ENCODE measurements around the gene HSF5.
"Not testable (repeated sequence)": the region's sequence is repeated elsewhere in the genome, so short reads cannot be mapped to it uniquely, and the experiment has no call there.

Gene HSF5

GRCh38 chr17:58403311-58403710 lies 84.9 kb downstream of the HSF5 start:
- H3K4me1 ChIP-seq (ENCODE audit: control insufficient read depth in 5 of 5, insufficient read depth in 5 of 5, low read length in 5 of 5): no peaks in the 10 kb centered on the region

GRCh38 chr17:58402679-58403078 lies 85.5 kb downstream of the HSF5 start:
- no peaks in the 10 kb centered on the region for H3K9me3 ChIP-seq (ENCODE audit: control insufficient read depth in 5 of 5, low read length in 5 of 5)
- H3K27me3 ChIP-seq (ENCODE audit: control insufficient read depth in 5 of 5, insufficient read depth in 4 of 5, low read length in 5 of 5): no peaks in the 10 kb centered on the region
- H3K4me3 ChIP-seq (ENCODE audit: low read depth in 1 of 5, low read length in 5 of 5): no peak overlapping the region
- H3K4me1 ChIP-seq (ENCODE audit: control insufficient read depth in 5 of 5, insufficient read depth in 5 of 5, low read length in 5 of 5): no peaks in the 10 kb centered on the region
- H3K9ac ChIP-seq (ENCODE audit: low read length in 5 of 5): no peak overlapping the region
- no peaks in the 10 kb centered on the region for H3K36me3 ChIP-seq (ENCODE audit: control insufficient read depth in 5 of 5, insufficient read depth in 5 of 5, low read length in 5 of 5)
- no peak overlapping the region for H3K27ac ChIP-seq (ENCODE audit: low read depth, low read length)

More at GRCh38 chr17:58403311-58403710, 84.9 kb downstream of the HSF5 start:
- no peaks in the 10 kb centered on the region for H3K27me3 ChIP-seq (ENCODE audit: control insufficient read depth in 5 of 5, insufficient read depth in 4 of 5, low read length in 5 of 5)
- no peaks in the 10 kb centered on the region for H3K9me3 ChIP-seq (ENCODE audit: control insufficient read depth in 5 of 5, low read length in 5 of 5)
- no peak overlapping the region for H3K9ac ChIP-seq (ENCODE audit: low read length in 5 of 5)
- no peaks in the 10 kb centered on the region for H3K36me3 ChIP-seq (ENCODE audit: control insufficient read depth in 5 of 5, insufficient read depth in 5 of 5, low read length in 5 of 5)
- H3K4me3 ChIP-seq (ENCODE audit: low read depth in 1 of 5, low read length in 5 of 5): no peak overlapping the region
- no peak overlapping the region for H3K27ac ChIP-seq (ENCODE audit: low read depth, low read length)

GRCh38 chr17:58402047-58402446 lies 86.2 kb downstream of the HSF5 start:
- Histone ChIP-seq H3K9ac (ENCODE audit: low read length in 5 of 5) (no peak overlapping the region), H3K4me3 (ENCODE audit: low read depth in 1 of 5, low read length in 5 of 5) (no peak overlapping the region), H3K36me3 (ENCODE audit: control insufficient read depth in 5 of 5, insufficient read depth in 5 of 5, low read length in 5 of 5) (no peaks in the 10 kb centered on the region), H3K4me1 (ENCODE audit: control insufficient read depth in 5 of 5, insufficient read depth in 5 of 5, low read length in 5 of 5) (no peaks in the 10 kb centered on the region), H3K9me3 (ENCODE audit: control insufficient read depth in 5 of 5, low read length in 5 of 5) (no peaks in the 10 kb centered on the region), H3K27ac (ENCODE audit: low read depth, low read length) (no peak overlapping the region), H3K27me3 (ENCODE audit: control insufficient read depth in 5 of 5, insufficient read depth in 4 of 5, low read length in 5 of 5) (no peaks in the 10 kb centered on the region)

GRCh38 chr17:58401287-58401686 lies 86.9 kb downstream of the HSF5 start:
- Histone ChIP-seq H3K27ac (ENCODE audit: low read depth, low read length) (no peak overlapping the region), H3K4me3 (ENCODE audit: low read depth in 1 of 5, low read length in 5 of 5) (no peak overlapping the region), H3K36me3 (ENCODE audit: control insufficient read depth in 5 of 5, insufficient read depth in 5 of 5, low read length in 5 of 5) (no peaks in the 10 kb centered on the region), H3K9ac (ENCODE audit: low read length in 5 of 5) (no peak overlapping the region), H3K27me3 (ENCODE audit: control insufficient read depth in 5 of 5, insufficient read depth in 4 of 5, low read length in 5 of 5) (no peaks in the 10 kb centered on the region), H3K9me3 (ENCODE audit: control insufficient read depth in 5 of 5, low read length in 5 of 5) (no peaks in the 10 kb centered on the region), H3K4me1 (ENCODE audit: control insufficient read depth in 5 of 5, insufficient read depth in 5 of 5, low read length in 5 of 5) (no peaks in the 10 kb centered on the region)

- no peaks in the 10 kb centered on the region for H3K4me1 ChIP-seq (ENCODE audit: control insufficient read depth in 5 of 5, insufficient read depth in 5 of 5, low read length in 5 of 5)
- no peak overlapping the region for H3K9ac ChIP-seq (ENCODE audit: low read length in 5 of 5)
These were observed 87.4 kb downstream of the HSF5 start for GRCh38 chr17:58400826-58401225.

GRCh38 chr17:58399974-58400373 lies 88.2 kb downstream of the HSF5 start:
- Histone ChIP-seq H3K9me3 (ENCODE audit: control insufficient read depth in 5 of 5, low read length in 5 of 5) (no peaks in the 10 kb centered on the region), H3K36me3 (ENCODE audit: control insufficient read depth in 5 of 5, insufficient read depth in 5 of 5, low read length in 5 of 5) (no peaks in the 10 kb centered on the region), H3K9ac (ENCODE audit: low read length in 5 of 5) (no peak overlapping the region), H3K4me1 (ENCODE audit: control insufficient read depth in 5 of 5, insufficient read depth in 5 of 5, low read length in 5 of 5) (no peaks in the 10 kb centered on the region), H3K27me3 (ENCODE audit: control insufficient read depth in 5 of 5, insufficient read depth in 4 of 5, low read length in 5 of 5) (peaks cover 0 to 6% (median 0%) of the 10 kb centered on the region in 5 donors), H3K4me3 (ENCODE audit: low read depth in 1 of 5, low read length in 5 of 5) (no peak overlapping the region), H3K27ac (ENCODE audit: low read depth, low read length) (no peak overlapping the region)

More at GRCh38 chr17:58400826-58401225, 87.4 kb downstream of the HSF5 start:
- Histone ChIP-seq H3K9me3 (ENCODE audit: control insufficient read depth in 5 of 5, low read length in 5 of 5) (no peaks in the 10 kb centered on the region), H3K27me3 (ENCODE audit: control insufficient read depth in 5 of 5, insufficient read depth in 4 of 5, low read length in 5 of 5) (peaks cover 0 to 4% (median 0%) of the 10 kb centered on the region in 5 donors), H3K27ac (ENCODE audit: low read depth, low read length) (no peak overlapping the region), H3K36me3 (ENCODE audit: control insufficient read depth in 5 of 5, insufficient read depth in 5 of 5, low read length in 5 of 5) (no peaks in the 10 kb centered on the region), H3K4me3 (ENCODE audit: low read depth in 1 of 5, low read length in 5 of 5) (no peak overlapping the region)

GRCh38 chr17:58398574-58399266 lies 89.5 kb downstream of the HSF5 start:
- Histone ChIP-seq H3K27me3 (ENCODE audit: control insufficient read depth in 5 of 5, insufficient read depth in 4 of 5, low read length in 5 of 5) (peaks cover 0 to 10% (median 0%) of the 10 kb centered on the region in 5 donors), H3K9ac (ENCODE audit: low read length in 5 of 5) (no peak overlapping the region), H3K4me3 (ENCODE audit: low read depth in 1 of 5, low read length in 5 of 5) (no peak overlapping the region), H3K36me3 (ENCODE audit: control insufficient read depth in 5 of 5, insufficient read depth in 5 of 5, low read length in 5 of 5) (no peaks in the 10 kb centered on the region), H3K4me1 (ENCODE audit: control insufficient read depth in 5 of 5, insufficient read depth in 5 of 5, low read length in 5 of 5) (no peaks in the 10 kb centered on the region), H3K27ac (ENCODE audit: low read depth, low read length) (no peak overlapping the region), H3K9me3 (ENCODE audit: control insufficient read depth in 5 of 5, low read length in 5 of 5) (no peaks in the 10 kb centered on the region)

- H3K9me3 ChIP-seq (ENCODE audit: control insufficient read depth in 5 of 5, low read length in 5 of 5); H3K36me3 ChIP-seq (ENCODE audit: control insufficient read depth in 5 of 5, insufficient read depth in 5 of 5, low read length in 5 of 5); H3K27ac ChIP-seq (ENCODE audit: low read depth, low read length); H3K4me3 ChIP-seq (ENCODE audit: low read depth in 1 of 5, low read length in 5 of 5); H3K9ac ChIP-seq (ENCODE audit: low read length in 5 of 5); H3K4me1 ChIP-seq (ENCODE audit: control insufficient read depth in 5 of 5, insufficient read depth in 5 of 5, low read length in 5 of 5): not testable (repeated sequence)
- peaks cover 0 to 10% (median 2%) of the 10 kb centered on the region in 5 donors for H3K27me3 ChIP-seq (ENCODE audit: control insufficient read depth in 5 of 5, insufficient read depth in 4 of 5, low read length in 5 of 5)
These were observed 90.8 kb downstream of the HSF5 start for GRCh38 chr17:58397421-58397820.

GRCh38 chr17:58396173-58396572 lies 92.0 kb downstream of the HSF5 start:
- no peak overlapping the region for H3K4me3 ChIP-seq (ENCODE audit: low read depth in 1 of 5, low read length in 5 of 5)
- no peak overlapping the region for H3K27ac ChIP-seq (ENCODE audit: low read depth, low read length)
- H3K9ac ChIP-seq (ENCODE audit: low read length in 5 of 5): no peak overlapping the region
- H3K27me3 ChIP-seq (ENCODE audit: control insufficient read depth in 5 of 5, insufficient read depth in 4 of 5, low read length in 5 of 5): peaks cover 0 to 16% (median 8%) of the 10 kb centered on the region in 5 donors
- H3K36me3 ChIP-seq (ENCODE audit: control insufficient read depth in 5 of 5, insufficient read depth in 5 of 5, low read length in 5 of 5): no peaks in the 10 kb centered on the region
- no peaks in the 10 kb centered on the region for H3K9me3 ChIP-seq (ENCODE audit: control insufficient read depth in 5 of 5, low read length in 5 of 5)
- H3K4me1 ChIP-seq (ENCODE audit: control insufficient read depth in 5 of 5, insufficient read depth in 5 of 5, low read length in 5 of 5): no peaks in the 10 kb centered on the region

GRCh38 chr17:58394534-58395223 lies 93.5 kb downstream of the HSF5 start:
- no peaks in the 10 kb centered on the region for H3K36me3 ChIP-seq (ENCODE audit: control insufficient read depth in 5 of 5, insufficient read depth in 5 of 5, low read length in 5 of 5)
- H3K4me3 ChIP-seq (ENCODE audit: low read depth in 1 of 5, low read length in 5 of 5): no peak overlapping the region
- no peak overlapping the region for H3K27ac ChIP-seq (ENCODE audit: low read depth, low read length)
- H3K4me1 ChIP-seq (ENCODE audit: control insufficient read depth in 5 of 5, insufficient read depth in 5 of 5, low read length in 5 of 5): no peaks in the 10 kb centered on the region
- no peaks in the 10 kb centered on the region for H3K9me3 ChIP-seq (ENCODE audit: control insufficient read depth in 5 of 5, low read length in 5 of 5)
- H3K27me3 ChIP-seq (ENCODE audit: control insufficient read depth in 5 of 5, insufficient read depth in 4 of 5, low read length in 5 of 5): peaks cover 0 to 16% (median 8%) of the 10 kb centered on the region in 5 donors
- H3K9ac ChIP-seq (ENCODE audit: low read length in 5 of 5): no peak overlapping the region
